NCI-H748 treated with DMSO at 0.1 percent for 48 hours (cell line): ENCODE measurements around the gene SCNN1A.
A peak's percentile ranks its signal among the peaks of the same experiment; 100 is the strongest.

Source experiments
- DNase-seq: peaks from one replicate; lab custom pipeline; 2025; lab: John Stamatoyannopoulos, UW

SCNN1A gene

DNA sequence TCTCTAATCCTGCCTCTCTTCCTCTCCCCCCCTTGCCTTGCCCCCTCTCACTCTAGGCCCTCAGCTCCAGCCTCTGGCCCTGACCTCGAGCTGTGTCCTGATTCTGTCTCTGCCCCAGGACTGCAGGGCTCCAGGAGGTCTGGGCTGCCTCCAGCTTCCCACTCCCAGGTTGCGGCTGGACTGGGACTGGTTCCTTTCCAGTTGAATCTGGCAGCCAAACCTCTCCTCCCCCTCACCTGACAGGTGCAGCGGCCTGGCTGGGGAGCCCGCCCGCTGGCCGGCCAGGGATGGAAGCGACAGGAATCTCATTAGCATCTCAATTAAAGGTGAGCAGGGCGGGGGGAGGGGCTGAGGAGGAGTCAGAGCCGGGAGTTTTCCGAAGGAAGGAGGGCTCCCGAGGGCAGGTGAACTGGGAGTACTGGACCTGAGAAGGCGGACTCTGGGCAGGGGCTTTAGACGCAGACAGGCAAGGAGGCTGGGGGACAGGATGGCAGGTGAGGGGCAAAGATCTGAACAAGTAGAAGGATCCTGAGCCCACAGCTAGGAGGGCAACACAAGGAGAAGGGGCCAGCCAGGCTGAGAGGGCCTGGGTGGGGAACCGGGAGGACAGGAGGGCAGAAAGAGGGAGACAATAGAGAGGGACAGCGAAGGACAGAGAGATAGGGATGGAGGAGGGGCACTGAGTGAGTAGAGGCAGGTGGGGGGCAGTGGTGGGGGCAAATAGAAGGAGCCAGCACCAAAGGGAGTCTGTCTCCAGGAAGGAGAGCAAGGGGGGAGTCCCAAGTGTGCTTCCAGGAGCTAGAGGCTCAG is at the start of gene SCNN1A:
SCNN1A (minus strand) TSS at position 295 of the 810 bp plus-strand sequence. CDS start 780 bp downstream, outside the sequence.
- DNase-seq = peak; percentile 56

DNA sequence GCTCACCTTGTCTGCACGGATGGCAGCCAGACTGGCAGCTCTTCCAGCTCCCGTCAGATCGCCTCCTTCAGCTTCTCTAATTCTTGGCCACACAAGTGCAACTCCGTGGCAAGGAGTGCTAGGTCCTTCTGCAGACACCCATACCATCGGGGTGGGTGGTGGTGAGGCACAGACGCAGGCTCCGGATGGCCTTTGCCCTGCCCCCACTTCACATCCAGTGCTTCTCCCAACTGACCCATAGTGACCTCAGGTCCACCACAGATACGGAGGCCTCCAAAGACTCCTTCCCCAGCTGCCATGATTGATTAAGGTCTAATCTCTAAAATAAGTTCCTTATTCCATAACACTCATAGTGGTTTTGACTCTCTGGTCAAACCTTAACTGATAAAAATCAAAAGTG is 49.5 kb upstream of the SCNN1A start:
- no peak for DNase-seq

DNA sequence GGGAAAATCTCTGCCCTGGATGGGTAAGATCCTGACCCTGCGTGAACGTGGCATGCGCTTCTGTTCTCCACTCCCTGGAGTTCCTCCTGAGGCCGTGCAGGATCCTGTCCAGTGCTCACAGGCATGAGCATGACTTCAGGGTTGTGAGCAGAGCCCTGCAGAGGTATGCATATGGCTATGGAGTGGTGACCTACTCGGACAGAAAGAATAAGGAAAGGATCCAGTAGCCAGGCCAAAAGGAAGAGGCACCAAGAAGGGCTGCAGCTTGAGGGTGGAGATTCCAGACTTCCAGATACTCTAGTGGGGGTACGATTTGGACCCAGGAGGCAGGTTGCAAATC is 48.6 kb upstream of the SCNN1A start:
- DNase-seq = no peak

DNA sequence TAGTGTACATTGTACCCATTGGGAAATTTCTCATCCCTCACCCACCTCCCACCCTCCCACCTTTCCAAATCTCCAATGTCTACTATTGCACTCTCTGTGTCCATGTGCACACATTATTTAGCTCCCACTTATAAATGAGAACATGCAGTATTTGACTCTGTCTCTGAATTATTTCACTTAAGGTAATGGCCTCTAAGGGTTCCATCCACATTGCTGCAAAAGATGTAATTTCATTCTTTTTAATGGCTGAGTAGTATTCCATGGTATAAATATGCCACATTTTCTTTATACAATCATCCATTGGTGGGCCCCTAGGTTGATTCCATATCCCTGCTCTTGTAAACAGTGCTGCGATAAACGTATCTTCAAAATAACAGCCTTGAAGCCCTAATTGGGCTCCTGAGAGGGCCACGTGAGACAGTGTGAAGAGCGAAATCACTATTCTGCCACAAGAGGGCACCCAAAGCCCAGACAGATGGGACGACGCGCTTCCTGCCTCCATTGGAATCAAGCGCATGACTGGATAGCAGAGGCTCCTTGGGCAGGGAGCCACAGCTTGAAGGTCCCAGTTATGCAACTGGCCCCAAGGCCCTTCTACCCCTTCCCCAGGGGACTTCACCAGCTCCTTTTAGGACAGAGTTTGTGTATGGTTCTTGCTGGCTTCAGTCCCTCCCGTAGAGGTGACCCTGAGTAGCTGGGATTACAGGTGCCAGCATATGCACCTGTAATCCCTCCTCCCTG is 48.1 kb upstream of the SCNN1A start:
- peak; percentile 45 for DNase-seq

DNA sequence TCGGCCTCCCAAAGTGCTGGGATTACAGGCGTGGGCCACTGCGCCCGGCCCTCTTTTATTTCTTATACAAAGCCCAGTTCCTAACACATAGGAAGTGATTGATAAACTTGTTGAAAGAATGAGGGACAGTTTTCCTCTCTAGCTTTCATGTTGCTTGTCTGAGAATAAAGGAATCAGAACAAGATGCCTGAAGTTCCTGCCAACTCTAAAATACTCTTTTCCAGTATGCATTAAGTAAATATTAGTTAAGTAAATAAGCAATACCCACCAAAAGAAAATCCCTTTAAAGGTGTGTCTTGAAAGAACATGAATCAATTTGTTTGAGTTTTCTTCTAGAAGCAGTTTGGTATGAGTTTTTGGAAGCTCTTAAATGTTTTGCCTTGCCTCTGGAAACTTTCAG is 45.0 kb upstream of the SCNN1A start:
- no peak for DNase-seq

DNA sequence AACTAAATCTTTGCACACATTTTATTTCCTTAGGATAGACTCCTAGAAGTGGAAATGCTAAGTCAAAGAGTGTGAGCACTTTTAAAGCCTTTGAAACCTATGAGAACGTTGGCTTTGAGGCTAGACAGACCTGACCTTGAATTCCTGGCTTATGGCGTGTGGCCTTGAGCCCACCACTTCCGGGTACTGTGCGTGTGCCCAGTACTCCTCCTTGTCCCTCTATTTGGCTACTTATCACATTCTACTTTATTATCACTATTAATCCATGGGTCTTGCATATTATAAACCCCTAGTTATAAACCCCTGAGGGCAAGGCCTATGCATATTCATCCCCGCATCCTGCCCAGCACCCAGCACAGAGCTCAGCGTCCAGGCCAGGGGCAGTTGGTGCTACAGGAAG is 43.4 kb upstream of the SCNN1A start:
- no peak for DNase-seq

DNA sequence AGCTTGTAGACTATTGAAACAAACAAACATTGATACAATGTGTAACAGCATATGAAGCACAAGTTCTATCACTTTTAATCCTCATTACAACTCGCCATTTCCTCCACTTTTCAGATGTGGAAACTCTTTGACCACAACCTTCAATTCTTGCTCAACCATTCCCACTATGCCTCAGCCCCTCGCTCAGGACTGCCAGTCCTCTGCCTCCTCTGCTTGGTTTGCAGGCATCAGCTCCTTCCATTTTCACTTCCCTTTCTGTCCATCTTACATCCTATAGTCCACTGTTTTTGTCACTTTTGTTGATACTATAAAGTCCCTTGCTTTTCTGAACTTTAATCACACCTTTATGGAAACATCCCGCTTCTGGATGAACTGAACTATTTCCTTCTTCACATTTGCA is 41.2 kb upstream of the SCNN1A start:
- DNase-seq = no peak

DNA sequence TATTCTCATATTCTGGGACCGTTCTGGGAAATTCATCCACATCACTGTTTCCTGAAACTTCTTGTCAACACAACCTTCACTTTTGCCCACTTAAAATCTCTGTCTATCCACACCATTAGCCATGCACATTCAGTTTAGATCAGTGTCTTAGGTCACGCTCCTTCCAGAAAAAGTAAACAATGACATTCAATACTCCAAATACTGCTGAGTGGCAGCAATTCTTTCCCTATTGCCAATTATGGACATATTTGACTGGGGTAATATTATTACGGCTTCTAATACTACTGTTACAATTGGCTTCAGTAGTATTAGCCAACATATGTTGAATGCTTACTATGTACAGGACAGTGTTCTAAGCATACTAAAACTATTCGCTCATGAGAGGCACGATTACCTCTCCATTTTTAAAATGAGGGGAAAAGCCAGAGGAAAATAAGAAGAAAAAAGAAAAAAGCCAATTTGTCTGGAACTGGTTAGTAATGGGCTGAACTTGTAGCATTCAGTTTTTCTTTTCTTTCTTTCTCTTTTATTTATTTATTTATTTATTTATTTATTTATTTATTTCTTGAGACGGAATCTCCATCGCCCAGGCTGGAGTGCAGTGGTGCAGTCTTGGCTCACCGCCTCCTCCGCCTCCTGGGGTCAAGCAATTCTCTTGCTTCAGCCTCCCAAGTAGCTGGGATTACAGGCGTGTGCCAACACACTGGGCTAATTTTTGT is 32.0 kb upstream of the SCNN1A start:
- peak; percentile 7 for DNase-seq

DNA sequence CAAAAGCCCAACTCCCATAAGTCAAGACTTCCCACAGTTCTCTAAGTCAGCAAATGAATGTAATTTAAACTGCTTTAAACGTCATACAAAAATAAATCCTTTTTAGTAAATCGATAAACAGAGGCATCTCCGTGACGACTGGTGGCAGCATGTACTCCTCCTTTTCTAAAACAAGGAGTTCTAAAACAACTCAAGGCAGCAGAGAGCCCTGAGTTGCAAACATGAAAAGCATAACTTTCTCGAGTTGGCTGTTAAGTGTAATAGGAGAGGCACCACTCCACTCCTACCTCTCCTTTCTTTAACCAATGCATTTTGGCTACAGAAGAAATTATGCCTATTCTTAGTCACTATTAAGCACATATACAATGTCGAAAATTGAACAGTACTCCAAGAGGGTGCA is 30.6 kb upstream of the SCNN1A start:
- DNase-seq = no peak

DNA sequence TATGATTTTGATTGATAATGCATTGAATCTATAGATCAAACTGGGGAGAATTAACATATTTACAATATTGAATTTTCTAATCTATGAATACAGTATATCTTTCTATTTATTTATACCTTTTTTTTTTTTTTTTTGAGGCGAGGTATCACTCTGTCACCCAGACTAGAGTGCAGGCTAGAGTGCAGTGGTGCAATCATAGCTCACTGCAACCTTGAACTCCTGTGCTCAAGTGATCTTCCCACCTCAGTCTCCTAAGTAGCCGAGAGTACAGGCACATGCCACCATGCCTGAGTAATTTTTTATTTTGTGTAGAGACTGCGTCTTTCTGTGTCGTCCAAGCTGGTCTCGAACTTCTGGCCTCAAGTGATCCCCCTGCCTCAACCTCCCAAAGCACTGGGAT is 29.0 kb upstream of the SCNN1A start:
- DNase-seq = no peak

DNA sequence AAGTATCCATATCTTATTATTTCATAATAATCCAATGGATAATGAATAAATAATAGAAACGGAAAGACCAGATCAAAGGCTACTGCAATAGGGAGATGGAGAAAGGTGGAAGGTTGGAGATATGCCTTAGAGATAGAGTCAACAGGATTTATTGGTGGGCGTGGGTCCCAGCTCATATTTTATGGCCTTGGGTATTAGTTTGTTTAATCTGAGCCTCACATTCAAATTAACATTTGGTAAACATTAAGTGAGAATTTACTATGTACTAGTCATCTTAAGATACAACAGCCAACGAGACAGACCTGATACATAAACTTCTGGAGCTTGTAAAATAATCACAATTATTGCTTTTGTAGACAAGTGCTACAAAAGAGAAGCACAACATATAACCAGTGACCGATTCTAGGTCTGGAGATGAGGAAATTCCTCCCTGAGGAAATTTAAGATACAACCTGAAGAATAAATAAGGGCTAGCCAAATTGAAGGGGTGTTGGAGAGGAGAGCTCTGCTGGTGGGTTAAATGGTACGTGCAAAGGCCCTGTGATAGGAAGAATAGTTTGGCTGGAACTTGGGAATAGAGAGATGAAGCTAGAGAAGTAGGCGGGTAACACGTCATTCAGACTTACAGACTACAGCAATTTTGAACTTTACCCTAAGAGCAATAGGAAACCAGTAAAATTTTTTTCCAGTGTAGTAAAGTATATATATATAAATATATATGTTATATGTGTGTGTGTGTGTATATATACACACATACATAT is 24.7 kb upstream of the SCNN1A start:
- DNase-seq = no peak

DNA sequence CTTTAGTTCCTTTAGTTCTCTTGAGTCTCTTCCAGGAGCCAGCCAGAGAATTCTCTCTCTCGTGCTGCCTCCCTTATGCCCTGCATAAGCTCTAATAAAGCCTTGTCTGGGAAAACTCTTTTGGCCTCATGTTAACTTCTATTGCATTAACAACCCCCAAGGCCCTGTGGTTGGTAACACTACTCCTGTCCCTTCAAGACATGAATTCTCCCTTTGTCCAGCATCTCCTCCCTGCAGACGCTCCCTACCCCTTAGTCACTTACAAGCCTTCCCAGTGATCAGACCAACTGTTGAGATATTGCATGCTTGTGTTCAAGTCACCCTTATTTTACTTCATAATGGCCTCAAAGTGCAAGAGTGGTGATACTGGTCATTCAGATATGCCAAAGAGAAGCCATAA is 20.7 kb upstream of the SCNN1A start:
- no peak for DNase-seq

DNA sequence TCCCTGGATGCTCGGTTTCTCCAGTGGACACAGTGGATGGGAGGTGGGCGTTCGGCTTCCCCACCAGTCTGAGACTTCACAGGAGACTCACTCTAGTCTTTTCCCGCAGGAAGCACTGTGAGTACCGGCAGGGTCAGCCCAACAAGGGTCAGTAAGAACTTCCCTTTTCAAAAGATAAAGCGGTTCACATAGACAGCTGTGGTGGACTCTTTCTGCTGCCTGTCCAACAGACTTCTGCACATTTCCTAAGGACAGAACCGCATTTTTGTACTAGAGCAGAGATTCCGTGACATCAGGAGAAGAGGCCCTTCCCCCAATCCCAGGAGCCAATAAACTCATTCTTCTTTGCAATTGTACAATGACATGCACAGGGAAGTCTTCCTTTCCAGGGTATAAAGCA is 19.0 kb upstream of the SCNN1A start:
- DNase-seq = no peak

DNA sequence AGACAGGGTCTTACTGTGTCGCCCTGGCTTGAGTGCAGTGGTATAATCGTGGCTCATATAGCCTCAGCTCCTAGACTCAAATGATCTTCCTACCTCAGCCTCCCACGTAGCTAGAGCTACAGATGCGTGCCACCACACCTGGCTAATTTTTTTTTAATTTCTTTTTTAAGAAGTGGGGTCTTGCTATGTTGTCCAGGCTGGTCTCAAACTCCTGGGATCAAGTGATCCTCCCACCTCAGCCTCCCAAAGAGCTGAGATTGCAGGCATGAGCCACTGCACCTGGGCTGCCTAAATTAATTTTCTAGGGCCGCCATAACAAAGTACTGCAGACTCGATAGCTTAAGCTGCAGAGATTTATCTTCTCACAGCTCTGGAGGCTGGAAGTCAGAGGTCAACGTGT is 17.7 kb upstream of the SCNN1A start:
- DNase-seq = no peak

DNA sequence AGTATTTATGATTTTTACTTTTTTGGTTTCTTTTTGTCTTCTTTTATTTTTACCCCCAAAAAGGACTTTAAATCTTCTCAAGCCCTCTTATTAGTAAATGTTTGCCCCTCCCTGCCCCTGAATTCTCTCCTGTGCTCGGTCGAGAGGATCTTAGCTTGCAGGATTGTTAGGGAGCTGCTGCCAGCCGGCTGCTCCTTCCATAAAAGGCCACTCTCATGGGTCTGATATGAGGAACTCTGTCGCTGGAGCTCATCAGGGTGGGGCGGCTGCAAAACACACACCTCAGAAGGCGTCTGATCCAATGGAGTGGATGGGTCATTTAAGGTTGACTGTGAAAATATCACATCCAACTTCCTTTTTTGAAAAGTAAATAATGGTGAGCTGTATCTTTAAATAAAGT is 17.1 kb upstream of the SCNN1A start:
- DNase-seq = no peak

DNA sequence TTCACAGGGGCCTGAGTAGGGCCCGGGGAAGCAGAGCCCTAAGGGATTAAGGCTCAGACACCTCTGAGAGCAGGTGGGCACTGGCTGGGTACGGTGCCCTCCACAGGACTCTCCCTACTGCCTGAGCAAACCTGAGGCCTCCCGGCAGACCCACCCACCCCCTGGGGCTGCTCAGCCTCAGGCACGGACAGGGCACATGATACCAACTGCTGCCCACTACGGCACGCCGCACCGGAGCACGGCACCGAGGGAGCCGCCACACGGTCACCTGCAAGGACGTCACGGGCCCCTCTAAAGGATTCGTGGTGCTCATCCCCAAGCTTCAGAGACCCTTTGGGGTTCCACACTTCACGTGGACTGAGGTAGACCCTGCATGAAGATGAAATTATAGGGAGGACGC is 15.7 kb upstream of the SCNN1A start:
- no peak for DNase-seq

DNA sequence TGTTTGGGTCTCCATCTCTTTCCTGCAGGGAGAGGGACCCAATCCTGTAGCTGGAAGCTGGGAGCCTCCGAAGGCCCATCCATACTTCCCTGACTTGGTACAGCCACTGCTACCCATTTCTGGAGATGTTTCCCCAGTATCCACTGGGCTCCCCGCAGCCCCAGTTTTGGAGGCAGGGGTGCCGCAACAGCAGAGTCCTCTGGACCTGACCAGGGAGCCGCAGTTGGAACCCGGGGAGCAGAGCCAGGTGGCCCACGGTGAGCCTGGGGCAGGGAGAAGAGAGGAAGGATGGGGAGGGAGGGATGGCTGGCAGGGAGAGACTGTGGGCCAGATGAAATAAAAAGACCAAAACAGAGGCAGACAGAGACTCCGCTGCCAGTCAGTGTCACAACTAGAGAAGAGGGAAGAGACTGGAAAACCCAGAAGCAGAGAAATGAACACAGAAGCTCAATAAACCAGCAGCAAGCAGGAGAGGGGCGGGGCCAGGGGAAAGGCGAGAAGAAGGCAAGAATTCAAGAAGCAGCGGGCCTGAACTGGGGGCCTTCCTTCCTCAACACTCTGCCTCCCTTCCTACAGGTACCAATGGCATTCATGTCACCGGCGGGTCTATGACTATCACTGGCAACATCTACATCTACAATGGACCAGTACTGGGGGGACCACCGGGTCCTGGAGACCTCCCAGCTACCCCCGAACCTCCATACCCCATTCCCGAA is 14.9 kb upstream of the SCNN1A start:
- no peak for DNase-seq

DNA sequence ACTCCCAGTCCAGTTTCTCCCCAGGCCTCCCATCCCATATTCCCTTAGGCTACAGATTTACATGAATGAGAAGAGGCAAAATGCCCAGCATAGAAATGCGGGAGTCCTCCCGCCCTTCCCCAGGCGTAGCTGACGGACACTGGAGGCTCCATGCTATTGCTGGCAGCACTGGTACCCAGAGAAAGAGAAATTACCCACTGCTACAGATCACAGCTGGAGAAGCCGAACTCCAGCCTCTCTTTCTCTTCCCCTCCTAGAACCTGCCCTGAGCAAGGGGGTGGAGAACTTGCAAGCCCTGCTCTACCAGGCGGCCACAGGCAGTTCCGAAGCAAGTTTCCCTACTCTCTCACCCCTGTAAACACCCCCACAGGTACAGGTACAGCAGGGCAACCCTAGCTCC is 12.2 kb upstream of the SCNN1A start:
- DNase-seq = no peak

DNA sequence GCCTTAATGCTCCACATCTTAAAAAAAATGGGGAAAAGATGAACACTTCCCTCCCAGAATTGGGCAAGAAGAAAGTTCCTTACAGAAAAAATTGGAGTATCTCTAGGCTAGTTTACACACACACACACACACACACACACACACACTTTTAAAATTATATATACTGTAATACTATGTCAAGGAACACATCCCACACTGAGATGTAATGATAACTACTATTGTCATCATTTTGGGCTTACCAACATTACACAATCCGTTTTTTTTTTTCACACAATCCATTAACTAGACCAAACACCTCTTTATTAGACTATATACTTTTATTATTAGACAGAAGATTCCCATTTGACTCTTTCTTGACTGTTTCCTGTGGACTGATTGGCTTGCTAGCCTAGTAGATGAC is 11.1 kb upstream of the SCNN1A start:
- DNase-seq = no peak

DNA sequence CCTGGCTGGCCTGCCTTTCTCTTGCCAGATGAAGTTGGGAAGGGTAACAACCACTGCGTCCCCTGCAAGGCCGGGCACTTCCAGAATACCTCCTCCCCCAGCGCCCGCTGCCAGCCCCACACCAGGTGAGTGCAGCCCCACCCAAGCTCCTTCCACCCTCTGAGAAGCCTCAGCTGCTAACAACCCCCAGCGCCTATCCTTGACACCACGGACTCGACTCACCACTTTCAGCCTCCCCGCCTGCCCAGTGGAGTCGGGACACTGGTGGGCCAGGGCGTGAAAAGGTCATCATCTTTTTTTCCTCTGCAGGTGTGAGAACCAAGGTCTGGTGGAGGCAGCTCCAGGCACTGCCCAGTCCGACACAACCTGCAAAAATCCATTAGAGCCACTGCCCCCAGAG is 10.7 kb upstream of the SCNN1A start:
- DNase-seq = no peak
